Loucy (cell line): ENCODE measurements around the gene ITPKB.

ENCODE experiments used
- H2AFZ ChIP-seq: fragments of 200-600 bp; sonication (generic); 2 replicates; pipeline ENCODE4 v1.6.0; 2016; ENCODE audit warnings: antibody characterized with exemption, mild to moderate bottlenecking, low read length, moderate library complexity
- H3F3A ChIP-seq: fragments of 200-600 bp; 2 replicates; pipeline ENCODE4 v1.6.0; 2016; ENCODE audit warnings: antibody characterized with exemption, low read depth, mild to moderate bottlenecking
- H3K27me3 ChIP-seq: fragments of 200-600 bp; sonication (generic); 2 replicates; pipeline ENCODE4 v1.6.1; 2014; ENCODE audit warnings: low read length, mild to moderate bottlenecking; ENCODE audit not compliant: insufficient read depth, poor library complexity, severe bottlenecking
- H3K36me3 ChIP-seq: fragments of 200-600 bp; sonication (generic); 2 replicates; pipeline ENCODE4 v1.6.1; 2016; ENCODE audit warnings: low read length; ENCODE audit not compliant: insufficient read depth
- H3K4me1 ChIP-seq: fragments of 200-600 bp; sonication (generic); 2 replicates; pipeline ENCODE4 v1.5.1; 2014; ENCODE audit warnings: low read length, mild to moderate bottlenecking; ENCODE audit not compliant: insufficient read depth, poor library complexity, severe bottlenecking
- H3K4me2 ChIP-seq: fragments of 200-600 bp; sonication (generic); 2 replicates; pipeline ENCODE4 v1.6.0; 2014; ENCODE audit warnings: antibody characterized with exemption, low read length, low read depth, mild to moderate bottlenecking; ENCODE audit not compliant: poor library complexity, severe bottlenecking
- H3K4me3 ChIP-seq: fragments of 200-600 bp; sonication (generic); 2 replicates; pipeline ENCODE4 v1.5.1; 2014; ENCODE audit warnings: low read length, mild to moderate bottlenecking, mixed read lengths; ENCODE audit not compliant: poor library complexity, severe bottlenecking
- H3K79me2 ChIP-seq: fragments of 200-600 bp; sonication (generic); 2 replicates; pipeline ENCODE4 v1.6.1; 2014; ENCODE audit warnings: low read length; ENCODE audit not compliant: insufficient read depth
- H3K9ac ChIP-seq: fragments of 200-600 bp; sonication (generic); 2 replicates; pipeline ENCODE4 v1.6.0; 2014; ENCODE audit warnings: mild to moderate bottlenecking, low read depth, low read length, moderate library complexity; ENCODE audit not compliant: poor library complexity, severe bottlenecking
- H3K9me2 ChIP-seq: fragments of 200-600 bp; sonication (generic); replicated peaks from 2 replicates; pipeline ENCODE4 v1.6.1; 2016; ENCODE audit warnings: low read depth, low read length, mixed read lengths
- H3K9me3 ChIP-seq: fragments of 200-600 bp; sonication (generic); 2 replicates; pipeline ENCODE4 v1.6.1; 2014; ENCODE audit warnings: mild to moderate bottlenecking, antibody characterized with exemption, low read length, low read depth; ENCODE audit not compliant: insufficient read depth
- H4K20me1 ChIP-seq: fragments of 200-600 bp; sonication (generic); 2 replicates; pipeline ENCODE4 v1.6.0; 2014; ENCODE audit warnings: antibody characterized with exemption, low read length, mild to moderate bottlenecking; ENCODE audit not compliant: insufficient read depth, poor library complexity, severe bottlenecking
- CTCF ChIP-seq: fragments of 200-600 bp; sonication (generic); conservative IDR thresholded peaks from 2 replicates; pipeline ENCODE4 v1.5.1; 2014; ENCODE audit warnings: mild to moderate bottlenecking, antibody characterized with exemption, low read length
- EZH2phosphoT487 ChIP-seq: fragments of 200-600 bp; IDR thresholded peaks from 2 replicates; pipeline ENCODE4 v1.6.1; 2018; ENCODE audit warnings: antibody characterized with exemption, mild to moderate bottlenecking, moderate library complexity, borderline replicate concordance

ITPKB gene

GRCh38 chr1:226691247-226691646 lies 47.8 kb downstream of the ITPKB start:
- Histone ChIP-seq H3K4me1 (no peaks in the 10 kb centered on the region), H3K9me3 (no peaks in the 10 kb centered on the region), H3K36me3 (peaks cover 38% of the 10 kb centered on the region; the same call in 1 of the 2 replicates), H3K9me2 (no peaks in the 10 kb centered on the region), H3F3A (no peaks in the 10 kb centered on the region), H2AFZ (no peak overlapping the region), H3K79me2 (peaks cover 76% of the 10 kb centered on the region), H3K9ac (peak overlapping the region; percentile 5), H3K4me3 (no peak overlapping the region), H3K27me3 (no peaks in the 10 kb centered on the region), H3K4me2 (no peak overlapping the region), H4K20me1 (peaks cover 2% of the 10 kb centered on the region)
- TF ChIP-seq EZH2phosphoT487 (no peak), CTCF (no peak)

GRCh38 chr1:226690460-226690982 lies 48.6 kb downstream of the ITPKB start:
- peaks cover 79% of the 10 kb centered on the region for H3K79me2 ChIP-seq

GRCh38 chr1:226688808-226689207 lies 50.3 kb downstream of the ITPKB start:
- no peaks in the 10 kb centered on the region for H3K9me3 ChIP-seq
- no peak overlapping the region for H3K9ac ChIP-seq
- no peak overlapping the region for H3K4me2 ChIP-seq
- no peaks in the 10 kb centered on the region for H3K9me2 ChIP-seq
- no peak overlapping the region for H3K4me3 ChIP-seq
- TF ChIP-seq CTCF (no peak), EZH2phosphoT487 (no peak)
- peaks cover 45% of the 10 kb centered on the region; the same call in 1 of the 2 replicates for H3K36me3 ChIP-seq
- no peaks in the 10 kb centered on the region for H3K27me3 ChIP-seq
- peaks cover 88% of the 10 kb centered on the region for H3K79me2 ChIP-seq
- peaks cover 2% of the 10 kb centered on the region for H4K20me1 ChIP-seq
- H3K4me1 ChIP-seq: no peaks in the 10 kb centered on the region
- no peaks in the 10 kb centered on the region for H3F3A ChIP-seq
- H2AFZ ChIP-seq: no peak overlapping the region

More at GRCh38 chr1:226690460-226690982, 48.6 kb downstream of the ITPKB start:
- Histone ChIP-seq H3K36me3 (peaks cover 34% of the 10 kb centered on the region; the same call in 1 of the 2 replicates), H3K9me2 (no peaks in the 10 kb centered on the region), H3K27me3 (no peaks in the 10 kb centered on the region), H3F3A (no peaks in the 10 kb centered on the region), H3K4me3 (no peak overlapping the region), H4K20me1 (peaks cover 2% of the 10 kb centered on the region), H3K4me1 (no peaks in the 10 kb centered on the region), H2AFZ (no peak overlapping the region), H3K9me3 (no peaks in the 10 kb centered on the region), H3K4me2 (no peak overlapping the region), H3K9ac (no peak overlapping the region)
- TF ChIP-seq CTCF: no peak
- no peak for TF ChIP-seq EZH2phosphoT487
